Measurements from ENCODE around the gene FBXO45. TPM values are rescaled to one million over a fixed set of nuclear protein-coding genes. Genes with fewer than 3 reads are reported as not detected.
A peak's percentile ranks its signal among the peaks of the same experiment; 100 is the strongest.

Gene FBXO45
- total and polyA plus RNA-seq, 9 of the 15 experiments (the other 6 are each of a cell fraction or from before 2014, with no cell fraction given), result 15.2 to 52.8 (median 37.0) TPM

DNA sequence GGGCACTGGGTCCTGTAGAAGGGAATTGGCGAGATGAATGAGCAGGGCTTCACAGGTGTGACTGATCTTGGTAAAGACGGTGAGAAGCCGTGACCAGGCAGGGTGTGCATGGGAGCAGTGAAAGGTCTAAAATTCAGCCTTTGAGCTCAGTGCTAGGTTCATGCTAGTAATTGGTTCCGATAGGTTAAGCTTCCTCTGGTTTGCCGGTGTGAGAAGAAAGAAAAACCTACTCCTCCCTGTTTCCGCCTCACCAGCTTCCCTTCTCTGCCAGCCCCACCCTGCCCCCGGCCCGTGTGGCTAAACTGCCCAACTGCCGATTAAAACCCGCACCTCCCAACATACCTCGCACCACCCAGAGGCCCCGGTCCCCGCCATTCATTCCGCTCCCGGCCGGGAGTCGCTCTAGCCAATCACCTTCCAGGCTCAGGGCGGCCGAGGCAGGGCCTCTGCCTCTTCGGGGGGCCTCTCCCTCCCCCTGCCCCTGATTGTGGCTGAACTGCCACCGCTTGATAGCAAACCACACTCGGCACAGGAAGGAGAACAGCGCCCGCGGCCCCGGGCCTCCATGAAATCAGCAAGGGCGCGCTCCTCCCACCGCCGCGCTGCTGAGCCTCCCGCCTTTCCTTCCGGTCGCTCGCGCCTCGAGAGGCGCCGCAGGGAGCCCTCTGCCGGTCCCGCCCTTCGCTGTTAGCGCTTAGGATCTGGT is 63.7 kb downstream of the FBXO45 start (continued):
- TF ChIP-seq SAFB (IDR thresholded peaks at IDR 0.05; ENCODE audit: borderline replicate concordance, low read depth, low read length) (no peak), KLF1 (tag; IDR thresholded peaks at IDR 0.05) (peak; percentile 86), SUPT5H (IDR thresholded peaks at IDR 0.05) (peak; percentile 87), TEAD1 (CRISPR knock-in tag; IDR thresholded peaks at IDR 0.05) (peak in 1 of 2 experiments; percentile 86; a peak in 2 of 4 replicates), KAT8 (IDR thresholded peaks at IDR 0.05; ENCODE audit: low read depth) (no peak), ATF7 (IDR thresholded peaks at IDR 0.05) (0 out of 2 replicates have a peak, but pooled peaks have one; percentile 12), FOXJ3 (CRISPR knock-in tag; IDR thresholded peaks at IDR 0.05) (no peak), TAF7 (tag; IDR thresholded peaks at IDR 0.05) (peak; percentile 83), DPF2 (IDR thresholded peaks at IDR 0.05) (no peak; the same call in none of the 2 replicates), ZNF778 (CRISPR knock-in tag; IDR thresholded peaks at IDR 0.05) (no peak), TRIM28 (IDR thresholded peaks at IDR 0.05) (no peak), NCOA2 (IDR thresholded peaks at IDR 0.05; ENCODE audit: partially characterized antibody in 2 of 2) (no peak), HCFC1 (IDR thresholded peaks at IDR 0.05; ENCODE audit: low read depth, low read length) (peak; percentile 54; the same call in 1 of the 2 replicates), LCOR (CRISPR knock-in tag; IDR thresholded peaks at IDR 0.05) (no peak; the same call in 1 of the 2 replicates), FOXM1 (IDR thresholded peaks at IDR 0.05; ENCODE audit: low read depth) (peak; percentile 27; the same call in 1 of the 2 replicates), FOXM1 (CRISPR knock-in tag; IDR thresholded peaks at IDR 0.05; ENCODE audit: low read depth) (no peak), CBX8 (IDR thresholded peaks at IDR 0.05; ENCODE audit: borderline replicate concordance, extremely low read depth, low read depth, low read length, poor library complexity, severe bottlenecking) (no peak), ZC3H11A (IDR thresholded peaks at IDR 0.05; ENCODE audit: low read depth, low read length) (no peak), TCF7 (IDR thresholded peaks at IDR 0.05; ENCODE audit: borderline replicate concordance) (peak; percentile 26; the same call in 1 of the 2 replicates)
- TF ChIP-seq, protein P1, sequence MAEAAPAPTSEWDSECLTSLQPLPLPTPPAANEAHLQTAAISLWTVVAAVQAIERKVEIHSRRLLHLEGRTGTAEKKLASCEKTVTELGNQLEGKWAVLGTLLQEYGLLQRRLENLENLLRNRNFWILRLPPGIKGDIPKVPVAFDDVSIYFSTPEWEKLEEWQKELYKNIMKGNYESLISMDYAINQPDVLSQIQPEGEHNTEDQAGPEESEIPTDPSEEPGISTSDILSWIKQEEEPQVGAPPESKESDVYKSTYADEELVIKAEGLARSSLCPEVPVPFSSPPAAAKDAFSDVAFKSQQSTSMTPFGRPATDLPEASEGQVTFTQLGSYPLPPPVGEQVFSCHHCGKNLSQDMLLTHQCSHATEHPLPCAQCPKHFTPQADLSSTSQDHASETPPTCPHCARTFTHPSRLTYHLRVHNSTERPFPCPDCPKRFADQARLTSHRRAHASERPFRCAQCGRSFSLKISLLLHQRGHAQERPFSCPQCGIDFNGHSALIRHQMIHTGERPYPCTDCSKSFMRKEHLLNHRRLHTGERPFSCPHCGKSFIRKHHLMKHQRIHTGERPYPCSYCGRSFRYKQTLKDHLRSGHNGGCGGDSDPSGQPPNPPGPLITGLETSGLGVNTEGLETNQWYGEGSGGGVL (CRISPR knock-in tag; IDR thresholded peaks at IDR 0.05), result no peak
- TF ChIP-seq, protein P2, sequence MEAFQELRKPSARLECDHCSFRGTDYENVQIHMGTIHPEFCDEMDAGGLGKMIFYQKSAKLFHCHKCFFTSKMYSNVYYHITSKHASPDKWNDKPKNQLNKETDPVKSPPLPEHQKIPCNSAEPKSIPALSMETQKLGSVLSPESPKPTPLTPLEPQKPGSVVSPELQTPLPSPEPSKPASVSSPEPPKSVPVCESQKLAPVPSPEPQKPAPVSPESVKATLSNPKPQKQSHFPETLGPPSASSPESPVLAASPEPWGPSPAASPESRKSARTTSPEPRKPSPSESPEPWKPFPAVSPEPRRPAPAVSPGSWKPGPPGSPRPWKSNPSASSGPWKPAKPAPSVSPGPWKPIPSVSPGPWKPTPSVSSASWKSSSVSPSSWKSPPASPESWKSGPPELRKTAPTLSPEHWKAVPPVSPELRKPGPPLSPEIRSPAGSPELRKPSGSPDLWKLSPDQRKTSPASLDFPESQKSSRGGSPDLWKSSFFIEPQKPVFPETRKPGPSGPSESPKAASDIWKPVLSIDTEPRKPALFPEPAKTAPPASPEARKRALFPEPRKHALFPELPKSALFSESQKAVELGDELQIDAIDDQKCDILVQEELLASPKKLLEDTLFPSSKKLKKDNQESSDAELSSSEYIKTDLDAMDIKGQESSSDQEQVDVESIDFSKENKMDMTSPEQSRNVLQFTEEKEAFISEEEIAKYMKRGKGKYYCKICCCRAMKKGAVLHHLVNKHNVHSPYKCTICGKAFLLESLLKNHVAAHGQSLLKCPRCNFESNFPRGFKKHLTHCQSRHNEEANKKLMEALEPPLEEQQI (IDR thresholded peaks at IDR 0.05), result no peak
- TF ChIP-seq, protein P3, sequence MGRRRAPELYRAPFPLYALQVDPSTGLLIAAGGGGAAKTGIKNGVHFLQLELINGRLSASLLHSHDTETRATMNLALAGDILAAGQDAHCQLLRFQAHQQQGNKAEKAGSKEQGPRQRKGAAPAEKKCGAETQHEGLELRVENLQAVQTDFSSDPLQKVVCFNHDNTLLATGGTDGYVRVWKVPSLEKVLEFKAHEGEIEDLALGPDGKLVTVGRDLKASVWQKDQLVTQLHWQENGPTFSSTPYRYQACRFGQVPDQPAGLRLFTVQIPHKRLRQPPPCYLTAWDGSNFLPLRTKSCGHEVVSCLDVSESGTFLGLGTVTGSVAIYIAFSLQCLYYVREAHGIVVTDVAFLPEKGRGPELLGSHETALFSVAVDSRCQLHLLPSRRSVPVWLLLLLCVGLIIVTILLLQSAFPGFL (CRISPR knock-in tag; IDR thresholded peaks at IDR 0.05), result no peak
- TF ChIP-seq, protein P4, sequence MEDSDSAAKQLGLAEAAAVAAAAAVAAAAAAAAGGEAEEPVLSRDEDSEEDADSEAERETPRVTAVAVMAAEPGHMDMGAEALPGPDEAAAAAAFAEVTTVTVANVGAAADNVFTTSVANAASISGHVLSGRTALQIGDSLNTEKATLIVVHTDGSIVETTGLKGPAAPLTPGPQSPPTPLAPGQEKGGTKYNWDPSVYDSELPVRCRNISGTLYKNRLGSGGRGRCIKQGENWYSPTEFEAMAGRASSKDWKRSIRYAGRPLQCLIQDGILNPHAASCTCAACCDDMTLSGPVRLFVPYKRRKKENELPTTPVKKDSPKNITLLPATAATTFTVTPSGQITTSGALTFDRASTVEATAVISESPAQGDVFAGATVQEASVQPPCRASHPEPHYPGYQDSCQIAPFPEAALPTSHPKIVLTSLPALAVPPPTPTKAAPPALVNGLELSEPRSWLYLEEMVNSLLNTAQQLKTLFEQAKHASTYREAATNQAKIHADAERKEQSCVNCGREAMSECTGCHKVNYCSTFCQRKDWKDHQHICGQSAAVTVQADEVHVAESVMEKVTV (CRISPR knock-in tag; IDR thresholded peaks at IDR 0.05), result no peak
